MV-4-11 (cell line): ENCODE results near the gene OGT.
"Not testable (repeated sequence)": the region's sequence is repeated elsewhere in the genome, so short reads cannot be mapped to it uniquely, and the experiment has no call there.

ENCODE experiments used
- DNase-seq: peaks from one replicate; lab custom pipeline; 2025; lab: John Stamatoyannopoulos, UW

OGT gene

GRCh38 chrX:71586929-71587328 lies 54.0 kb downstream of the OGT start:
- DNase-seq, result no peak

GRCh38 chrX:71593210-71593609 lies 60.3 kb downstream of the OGT start:
- not testable (repeated sequence) for DNase-seq

GRCh38 chrX:71599965-71600364 lies 67.1 kb downstream of the OGT start:
- DNase-seq, result no peak

GRCh38 chrX:71603618-71604017 lies 70.7 kb downstream of the OGT start:
- DNase-seq, result no peak

GRCh38 chrX:71604141-71604540 lies 71.2 kb downstream of the OGT start:
- DNase-seq, result no peak

GRCh38 chrX:71604796-71605568 lies 72.1 kb downstream of the OGT start:
- DNase-seq, result no peak

- DNase-seq, result no peak
These were observed 73.8 kb downstream of the OGT start for GRCh38 chrX:71606536-71607216.

GRCh38 chrX:71607488-71607887 lies 74.6 kb downstream of the OGT start:
- DNase-seq, result no peak

GRCh38 chrX:71609095-71609750 lies 76.3 kb downstream of the OGT start:
- no peak for DNase-seq

GRCh38 chrX:71611736-71612135 lies 78.8 kb downstream of the OGT start:
- DNase-seq, result not testable (repeated sequence)

- no peak for DNase-seq
These were observed 79.4 kb downstream of the OGT start for GRCh38 chrX:71612256-71612655.

- DNase-seq, result no peak
These were observed 82.2 kb downstream of the OGT start for GRCh38 chrX:71615056-71615455.

GRCh38 chrX:71615954-71616353 lies 83.0 kb downstream of the OGT start:
- DNase-seq, result no peak

GRCh38 chrX:71616672-71617529 lies 84.0 kb downstream of the OGT start:
- DNase-seq, result no peak

GRCh38 chrX:71617742-71618141 lies 84.8 kb downstream of the OGT start:
- no peak for DNase-seq

GRCh38 chrX:71618303-71618721 lies 85.4 kb downstream of the OGT start, which contains the start of gene CXCR3:
Gene CXCR3, minus strand, starts transcription at chrX:71618511. Its CDS starts 62 bp downstream, at chrX:71618449.
- DNase-seq, result peak; percentile 94

- no peak for DNase-seq
These were observed 85.9 kb downstream of the OGT start for GRCh38 chrX:71618787-71619186.

GRCh38 chrX:71619193-71619592 lies 86.3 kb downstream of the OGT start:
- DNase-seq, result peak; percentile 44

GRCh38 chrX:71619986-71620385 lies 87.1 kb downstream of the OGT start:
- no peak for DNase-seq

- DNase-seq, result no peak
These were observed 88.7 kb downstream of the OGT start for GRCh38 chrX:71621603-71622002.

GRCh38 chrX:71622032-71622575 lies 89.2 kb downstream of the OGT start:
- DNase-seq, result no peak
